A549 (cell line): Measurements from ENCODE around the gene CPTP.

ENCODE experiments used
- CHD2 ChIP-seq: fragments of 150-350 bp; IDR thresholded peaks from 2 replicates; pipeline ENCODE4 v1.6.1; 2014; ENCODE audit warnings: low read length; ENCODE audit not compliant: partially characterized antibody
- ESRRA ChIP-seq: fragments of 150-350 bp; IDR thresholded peaks from 2 replicates; pipeline ENCODE4 v1.6.1; 2014; ENCODE audit warnings: mild to moderate bottlenecking, low read length, borderline replicate concordance
- MAFK ChIP-seq: fragments of 450-650 bp; IDR thresholded peaks from 2 replicates; pipeline ENCODE4 v1.6.1; 2014; ENCODE audit not compliant: partially characterized antibody
- MYC ChIP-seq: IDR thresholded peaks from 2 replicates; pipeline ENCODE4 v1.6.1; 2012; ENCODE audit warnings: mild to moderate bottlenecking, inconsistent platforms, low read length, improper control_type of control experiment, borderline replicate concordance
- NR3C1 ChIP-seq: fragments of >200 bp; sonication (Bioruptor Twin); formaldehyde crosslinking; IDR thresholded peaks from 3 replicates; pipeline ENCODE4 v1.6.1; 2017
- POLR2A ChIP-seq: IDR thresholded peaks from 2 replicates; pipeline ENCODE4 v1.6.1; 2012; ENCODE audit warnings: mild to moderate bottlenecking, low read length
- SMC3 ChIP-seq: fragments of >200 bp; sonication (Bioruptor Twin); formaldehyde crosslinking; IDR thresholded peaks from 3 replicates; pipeline ENCODE4 v1.6.1; 2018; ENCODE audit warnings: inconsistent platforms
- TF ChIP-seq, protein P1 (sequence below): fragments of >200 bp; sonication (Bioruptor Twin); formaldehyde crosslinking; IDR thresholded peaks from 3 replicates; pipeline ENCODE4 v1.5.1; 2016
- TF ChIP-seq, protein P2 (sequence below): IDR thresholded peaks from 2 replicates; pipeline ENCODE4 v1.6.1; 2012

DNA sequence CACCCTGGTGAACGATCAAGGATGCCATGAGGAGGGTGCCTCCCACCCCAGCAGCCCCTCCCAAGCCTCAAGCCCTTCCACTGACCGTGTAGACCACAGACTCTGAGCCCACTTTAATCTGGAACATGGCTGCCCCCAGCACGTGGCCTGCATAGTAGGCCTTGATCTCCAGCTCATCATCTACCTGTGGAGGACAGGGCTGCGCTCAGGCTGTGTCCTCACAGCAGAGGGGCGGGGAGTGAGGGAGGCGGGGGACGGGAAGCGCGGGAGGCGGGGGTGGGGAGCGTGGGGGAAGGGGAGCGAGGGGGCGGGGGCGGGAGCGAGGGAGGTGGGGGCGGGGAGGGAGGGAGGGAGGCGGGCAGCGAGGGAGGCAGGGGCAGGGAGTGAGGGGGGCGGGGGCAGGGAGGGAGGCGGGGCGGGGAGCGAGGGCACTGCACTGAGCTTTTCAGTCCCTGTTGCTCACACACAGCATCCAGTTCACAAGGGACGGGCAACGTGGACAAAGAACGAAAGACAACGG lies 9.1 kb upstream of the CPTP start:
- TF ChIP-seq SMC3 (no peak), MYC (no peak), MAFK (no peak), POLR2A (no peak), NR3C1 (no peak), ESRRA (no peak), CHD2 (no peak)
- TF ChIP-seq, protein P1, sequence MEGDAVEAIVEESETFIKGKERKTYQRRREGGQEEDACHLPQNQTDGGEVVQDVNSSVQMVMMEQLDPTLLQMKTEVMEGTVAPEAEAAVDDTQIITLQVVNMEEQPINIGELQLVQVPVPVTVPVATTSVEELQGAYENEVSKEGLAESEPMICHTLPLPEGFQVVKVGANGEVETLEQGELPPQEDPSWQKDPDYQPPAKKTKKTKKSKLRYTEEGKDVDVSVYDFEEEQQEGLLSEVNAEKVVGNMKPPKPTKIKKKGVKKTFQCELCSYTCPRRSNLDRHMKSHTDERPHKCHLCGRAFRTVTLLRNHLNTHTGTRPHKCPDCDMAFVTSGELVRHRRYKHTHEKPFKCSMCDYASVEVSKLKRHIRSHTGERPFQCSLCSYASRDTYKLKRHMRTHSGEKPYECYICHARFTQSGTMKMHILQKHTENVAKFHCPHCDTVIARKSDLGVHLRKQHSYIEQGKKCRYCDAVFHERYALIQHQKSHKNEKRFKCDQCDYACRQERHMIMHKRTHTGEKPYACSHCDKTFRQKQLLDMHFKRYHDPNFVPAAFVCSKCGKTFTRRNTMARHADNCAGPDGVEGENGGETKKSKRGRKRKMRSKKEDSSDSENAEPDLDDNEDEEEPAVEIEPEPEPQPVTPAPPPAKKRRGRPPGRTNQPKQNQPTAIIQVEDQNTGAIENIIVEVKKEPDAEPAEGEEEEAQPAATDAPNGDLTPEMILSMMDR, result no peak
- TF ChIP-seq, protein P2, sequence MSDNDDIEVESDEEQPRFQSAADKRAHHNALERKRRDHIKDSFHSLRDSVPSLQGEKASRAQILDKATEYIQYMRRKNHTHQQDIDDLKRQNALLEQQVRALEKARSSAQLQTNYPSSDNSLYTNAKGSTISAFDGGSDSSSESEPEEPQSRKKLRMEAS, result no peak
